ENCODE measurements around the gene CABP4. TPM values are rescaled to one million over a fixed set of nuclear protein-coding genes. Genes with fewer than 3 reads are reported as not detected.

CABP4 gene
- total and polyA plus RNA-seq, 10 of the 15 experiments (the other 5 are each of a cell fraction or from before 2014, with no cell fraction given), result 0.04 to 0.41 (median 0.14) TPM; not detected in 2

DNA sequence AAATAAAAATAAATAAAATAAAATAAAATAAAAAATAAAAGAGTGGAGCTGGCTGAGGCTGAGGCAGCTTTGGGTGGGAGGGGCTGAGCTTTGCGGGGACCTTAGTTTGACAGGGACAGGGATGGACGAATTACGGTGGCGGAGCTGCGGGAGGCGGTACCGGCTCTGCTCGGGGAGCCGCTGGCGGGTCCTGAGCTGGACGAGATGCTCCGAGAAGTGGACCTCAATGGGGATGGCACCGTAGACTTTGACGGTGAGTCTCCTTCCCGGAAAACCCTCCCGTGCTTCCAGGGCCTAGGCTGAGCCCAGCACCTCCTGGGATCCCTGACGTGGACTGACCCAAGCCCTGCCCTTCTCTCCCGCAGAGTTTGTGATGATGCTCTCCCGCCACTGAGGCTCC is 3.1 kb downstream of the CABP4 start (continued):
- TF ChIP-seq, protein P1, sequence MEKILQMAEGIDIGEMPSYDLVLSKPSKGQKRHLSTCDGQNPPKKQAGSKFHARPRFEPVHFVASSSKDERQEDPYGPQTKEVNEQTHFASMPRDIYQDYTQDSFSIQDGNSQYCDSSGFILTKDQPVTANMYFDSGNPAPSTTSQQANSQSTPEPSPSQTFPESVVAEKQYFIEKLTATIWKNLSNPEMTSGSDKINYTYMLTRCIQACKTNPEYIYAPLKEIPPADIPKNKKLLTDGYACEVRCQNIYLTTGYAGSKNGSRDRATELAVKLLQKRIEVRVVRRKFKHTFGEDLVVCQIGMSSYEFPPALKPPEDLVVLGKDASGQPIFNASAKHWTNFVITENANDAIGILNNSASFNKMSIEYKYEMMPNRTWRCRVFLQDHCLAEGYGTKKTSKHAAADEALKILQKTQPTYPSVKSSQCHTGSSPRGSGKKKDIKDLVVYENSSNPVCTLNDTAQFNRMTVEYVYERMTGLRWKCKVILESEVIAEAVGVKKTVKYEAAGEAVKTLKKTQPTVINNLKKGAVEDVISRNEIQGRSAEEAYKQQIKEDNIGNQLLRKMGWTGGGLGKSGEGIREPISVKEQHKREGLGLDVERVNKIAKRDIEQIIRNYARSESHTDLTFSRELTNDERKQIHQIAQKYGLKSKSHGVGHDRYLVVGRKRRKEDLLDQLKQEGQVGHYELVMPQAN (conservative IDR thresholded peaks at IDR 0.05), result no peak
- TF ChIP-seq POU2F2 (IDR thresholded peaks at IDR 0.05; ENCODE audit: borderline replicate concordance, low read depth, low read length) (no peak), RUNX3 (IDR thresholded peaks at IDR 0.05; ENCODE audit: low read length) (no peak), POLR2A (IDR thresholded peaks at IDR 0.05; ENCODE audit: low read depth, low read length) (no peak), SP1 (IDR thresholded peaks at IDR 0.05; ENCODE audit: low read depth, low read length) (no peak), RAD51 (IDR thresholded peaks at IDR 0.05) (no peak), CBX3 (IDR thresholded peaks at IDR 0.05; ENCODE audit: borderline replicate concordance, low read depth) (no peak), TCF12 (IDR thresholded peaks at IDR 0.05; ENCODE audit: low read depth, low read length) (no peak)
- TF ChIP-seq, protein P2, sequence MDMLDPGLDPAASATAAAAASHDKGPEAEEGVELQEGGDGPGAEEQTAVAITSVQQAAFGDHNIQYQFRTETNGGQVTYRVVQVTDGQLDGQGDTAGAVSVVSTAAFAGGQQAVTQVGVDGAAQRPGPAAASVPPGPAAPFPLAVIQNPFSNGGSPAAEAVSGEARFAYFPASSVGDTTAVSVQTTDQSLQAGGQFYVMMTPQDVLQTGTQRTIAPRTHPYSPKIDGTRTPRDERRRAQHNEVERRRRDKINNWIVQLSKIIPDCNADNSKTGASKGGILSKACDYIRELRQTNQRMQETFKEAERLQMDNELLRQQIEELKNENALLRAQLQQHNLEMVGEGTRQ (IDR thresholded peaks at IDR 0.05; ENCODE audit: borderline replicate concordance, low read depth, low read length), result no peak

DNA sequence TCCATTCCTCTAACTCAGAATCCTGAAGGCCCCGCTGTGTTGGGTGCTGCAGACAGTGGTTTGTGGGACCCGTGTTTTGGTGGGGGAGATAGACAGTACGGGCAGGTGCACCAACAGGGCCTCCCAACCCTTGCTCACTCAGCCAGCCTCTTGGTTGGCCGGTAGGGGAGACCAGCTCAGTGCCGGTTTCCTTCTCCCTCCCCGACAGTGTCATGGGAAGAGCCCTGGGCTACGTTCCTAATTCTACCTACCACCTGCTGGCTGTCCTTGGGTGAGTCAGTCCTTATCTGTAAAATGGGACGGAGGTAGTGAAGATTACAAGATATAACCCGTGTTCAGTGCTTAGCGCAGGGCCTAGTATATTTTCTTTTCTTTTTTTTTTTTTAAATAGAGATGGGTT is 8.0 kb downstream of the CABP4 start:
- RAD21 ChIA-PET (ENCODE audit: unreplicated experiment), result interaction anchor here (0.7 to 1.4 kb wide), 2 partner anchors 25 to 42 kb away, joined by 3 read pairs; partner anchors contain the start of genes PITPNM1 and PTPRCAP
- WGBS (ENCODE audit: insufficient coverage, insufficient replicate concordance, low lambda C conversion rate, missing lambda C conversion rate), result 96% methylated on average over 10 of the region's 10 CpGs
- intact Hi-C loops (cut with micrococcal nuclease; ENCODE audit: unreplicated experiment) (no loop called here), in situ Hi-C loops (cut with MboI) (no loop called here)
- Histone ChIP-seq H3K4me1 (ENCODE audit: control insufficient read depth, insufficient read depth, low read length) (peaks cover 43% of the 10 kb centered on the region), H3K9me3 (replicated peaks; ENCODE audit: control insufficient read depth, insufficient read depth, low read length) (no peaks in the 10 kb centered on the region), H3K9ac (ENCODE audit: control insufficient read depth, insufficient read depth, low read length) (no peak overlapping the region), H3K36me3 (ENCODE audit: control insufficient read depth in 2 of 2, insufficient read depth in 2 of 2, low read length in 1 of 2) (no peaks in the 10 kb centered on the region; a peak in 1 of 4 replicates), H3K4me3 (no peak overlapping the region), H3K4me2 (ENCODE audit: control insufficient read depth, insufficient read depth) (no peak overlapping the region), H4K20me1 (ENCODE audit: control insufficient read depth, insufficient read depth) (no peaks in the 10 kb centered on the region), H2AFZ (ENCODE audit: control insufficient read depth, low read depth, low read length) (no peak overlapping the region), H3K27me3 (replicated peaks in 1 of 2; ENCODE audit: control insufficient read depth in 2 of 2, insufficient read depth in 2 of 2, low read length in 1 of 2) (no peaks in the 10 kb centered on the region), H3K79me2 (ENCODE audit: control insufficient read depth, insufficient read depth, low read length) (peaks cover 8% of the 10 kb centered on the region), H3K27ac (ENCODE audit: control insufficient read depth, insufficient read depth) (no peak overlapping the region)
- CTCF ChIA-PET, result interaction anchor here (0.6 to 1.4 kb wide), 2 partner anchors 14 to 62 kb away, joined by 3 read pairs; no protein-coding TSS in a partner anchor
- no peak for DNase-seq (ENCODE audit: low read depth, low spot score)
- ATAC-seq, result no peak
- SMC1A ChIA-PET (ENCODE audit: uncharacterized antibody, unreplicated experiment), result no interaction called here
- no TSS peak for BruUV-seq (replicated peaks)
- POLR2A ChIA-PET, result interaction anchor here (0.6 to 6.3 kb wide), 3 partner anchors 20 to 35 kb away, joined by 3 to 50 read pairs (median 4); partner anchors contain the start of genes CORO1B, PTPRCAP and RPS6KB2
- FAIRE-seq, result no peak
- TF ChIP-seq TARDBP (IDR thresholded peaks at IDR 0.05; ENCODE audit: borderline replicate concordance) (no peak), MTA2 (IDR thresholded peaks at IDR 0.05; ENCODE audit: low read depth) (no peak), SPI1 (IDR thresholded peaks at IDR 0.05; ENCODE audit: borderline replicate concordance, insufficient read depth, low read depth, low read length) (no peak), NR2C2 (IDR thresholded peaks at IDR 0.05; ENCODE audit: borderline replicate concordance, control insufficient read depth, insufficient read length, low read depth) (no peak), SREBF2 (IDR thresholded peaks at IDR 0.05; ENCODE audit: low read length) (no peak)
- TF ChIP-seq, protein P3, sequence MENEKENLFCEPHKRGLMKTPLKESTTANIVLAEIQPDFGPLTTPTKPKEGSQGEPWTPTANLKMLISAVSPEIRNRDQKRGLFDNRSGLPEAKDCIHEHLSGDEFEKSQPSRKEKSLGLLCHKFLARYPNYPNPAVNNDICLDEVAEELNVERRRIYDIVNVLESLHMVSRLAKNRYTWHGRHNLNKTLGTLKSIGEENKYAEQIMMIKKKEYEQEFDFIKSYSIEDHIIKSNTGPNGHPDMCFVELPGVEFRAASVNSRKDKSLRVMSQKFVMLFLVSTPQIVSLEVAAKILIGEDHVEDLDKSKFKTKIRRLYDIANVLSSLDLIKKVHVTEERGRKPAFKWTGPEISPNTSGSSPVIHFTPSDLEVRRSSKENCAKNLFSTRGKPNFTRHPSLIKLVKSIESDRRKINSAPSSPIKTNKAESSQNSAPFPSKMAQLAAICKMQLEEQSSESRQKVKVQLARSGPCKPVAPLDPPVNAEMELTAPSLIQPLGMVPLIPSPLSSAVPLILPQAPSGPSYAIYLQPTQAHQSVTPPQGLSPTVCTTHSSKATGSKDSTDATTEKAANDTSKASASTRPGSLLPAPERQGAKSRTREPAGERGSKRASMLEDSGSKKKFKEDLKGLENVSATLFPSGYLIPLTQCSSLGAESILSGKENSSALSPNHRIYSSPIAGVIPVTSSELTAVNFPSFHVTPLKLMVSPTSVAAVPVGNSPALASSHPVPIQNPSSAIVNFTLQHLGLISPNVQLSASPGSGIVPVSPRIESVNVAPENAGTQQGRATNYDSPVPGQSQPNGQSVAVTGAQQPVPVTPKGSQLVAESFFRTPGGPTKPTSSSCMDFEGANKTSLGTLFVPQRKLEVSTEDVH (IDR thresholded peaks at IDR 0.05; ENCODE audit: low read depth, partially characterized antibody), result no peak

Data from GM12878 (cell line).